ENCODE data around the gene SAMD10. TPM values are rescaled to one million over a fixed set of nuclear protein-coding genes. Genes with fewer than 3 reads are reported as not detected.
A peak's percentile ranks its signal among the peaks of the same experiment; 100 is the strongest.

The SAMD10 gene
- total RNA-seq, 1 donor from 2014 or later = 3.1 TPM

GRCh38 chr20:63944078-63944941 lies 35.1 kb downstream of the SAMD10 start:
- H3K27ac Mint-ChIP-seq (ENCODE audit: unreplicated experiment) = no peak overlapping the region
- no peak for DNase-seq
- no peak overlapping the region for H3K4me3 Mint-ChIP-seq (ENCODE audit: unreplicated experiment)
- peaks cover 5% of the 10 kb centered on the region for H3K9me3 Mint-ChIP-seq (ENCODE audit: unreplicated experiment)
- H3K4me1 Mint-ChIP-seq (ENCODE audit: low read depth, unreplicated experiment) = peaks cover 17% of the 10 kb centered on the region
- H3K36me3 Mint-ChIP-seq (ENCODE audit: unreplicated experiment) = no peaks in the 10 kb centered on the region
- no peak for TF ChIP-seq CTCF (IDR thresholded peaks at IDR 0.05; ENCODE audit: partially characterized antibody, unreplicated experiment)
- peaks cover 24% of the 10 kb centered on the region for H3K27me3 Mint-ChIP-seq (ENCODE audit: unreplicated experiment)

- Mint-ChIP-seq H3K36me3 (ENCODE audit: unreplicated experiment) (no peaks in the 10 kb centered on the region), H3K9me3 (ENCODE audit: unreplicated experiment) (peaks cover 3% of the 10 kb centered on the region), H3K27me3 (ENCODE audit: unreplicated experiment) (peaks cover 19% of the 10 kb centered on the region), H3K4me3 (ENCODE audit: unreplicated experiment) (no peak overlapping the region), H3K4me1 (ENCODE audit: low read depth, unreplicated experiment) (peaks cover 13% of the 10 kb centered on the region), H3K27ac (ENCODE audit: unreplicated experiment) (no peak overlapping the region)
- no peak for DNase-seq
- TF ChIP-seq CTCF (IDR thresholded peaks at IDR 0.05; ENCODE audit: partially characterized antibody, unreplicated experiment) = no peak
Observed at GRCh38 chr20:63943808-63944077, 35.7 kb downstream of the SAMD10 start.

- no peak for DNase-seq
- H3K27me3 Mint-ChIP-seq (ENCODE audit: unreplicated experiment) = peaks cover 15% of the 10 kb centered on the region
Observed at GRCh38 chr20:63942969-63943807, 36.3 kb downstream of the SAMD10 start.

GRCh38 chr20:63942250-63942951 lies 37.0 kb downstream of the SAMD10 start:
- Mint-ChIP-seq H3K36me3 (ENCODE audit: unreplicated experiment) (no peaks in the 10 kb centered on the region), H3K4me1 (ENCODE audit: low read depth, unreplicated experiment) (peaks cover 9% of the 10 kb centered on the region), H3K4me3 (ENCODE audit: unreplicated experiment) (no peak overlapping the region), H3K9me3 (ENCODE audit: unreplicated experiment) (no peaks in the 10 kb centered on the region), H3K27me3 (ENCODE audit: unreplicated experiment) (peaks cover 16% of the 10 kb centered on the region), H3K27ac (ENCODE audit: unreplicated experiment) (peak overlapping the region; percentile 68)
- TF ChIP-seq CTCF (IDR thresholded peaks at IDR 0.05; ENCODE audit: partially characterized antibody, unreplicated experiment) = no peak
- DNase-seq = peak; percentile 82

More at GRCh38 chr20:63942969-63943807, 36.3 kb downstream of the SAMD10 start:
- no peaks in the 10 kb centered on the region for H3K9me3 Mint-ChIP-seq (ENCODE audit: unreplicated experiment)
- H3K27ac Mint-ChIP-seq (ENCODE audit: unreplicated experiment) = no peak overlapping the region
- peaks cover 8% of the 10 kb centered on the region for H3K4me1 Mint-ChIP-seq (ENCODE audit: low read depth, unreplicated experiment)
- H3K4me3 Mint-ChIP-seq (ENCODE audit: unreplicated experiment) = no peak overlapping the region
- no peak for TF ChIP-seq CTCF (IDR thresholded peaks at IDR 0.05; ENCODE audit: partially characterized antibody, unreplicated experiment)
- H3K36me3 Mint-ChIP-seq (ENCODE audit: unreplicated experiment) = no peaks in the 10 kb centered on the region
